Activated CD4-positive, alpha-beta T cell treated with anti-CD3 and anti-CD28 coated beads for 36 hours (primary cell): ENCODE results near the gene UBAP2. TPM values are rescaled to one million over a fixed set of nuclear protein-coding genes. Genes with fewer than 3 reads are reported as not detected.
"Not testable (repeated sequence)": the region's sequence is repeated elsewhere in the genome, so short reads cannot be mapped to it uniquely, and the experiment has no call there.

Experiments used
- ATAC-seq: fragments of 200-7000 bp; cut with Tn5 transposase; one replicate; pipeline ENCODE4 v1.10.0; 2021; ENCODE audit warnings: mild to moderate bottlenecking, moderate library complexity
- CTCF ChIA-PET: fragments of 350-600 bp; sonication (Branson Sonifier 250); formaldehyde crosslinking; loops from one replicate; lab custom pipeline; 2021; ENCODE audit warnings: antibody characterized with exemption; lab: Charles Lee
- POLR2A ChIA-PET: fragments of 350-600 bp; sonication (Branson Sonifier 250); formaldehyde crosslinking; loops from one replicate; lab custom pipeline; 2021; ENCODE audit warnings: antibody characterized with exemption, inconsistent platforms; lab: Charles Lee
- DNase-seq: peaks from one replicate; pipeline ENCODE4 v3.0.0-alpha.2; 2020
- H3K27ac Mint-ChIP-seq: one replicate; pipeline ENCODE4 v1.8.0; 2021; ENCODE audit warnings: mixed read lengths
- H3K27me3 Mint-ChIP-seq: one replicate; pipeline ENCODE4 v1.8.0; 2021; ENCODE audit warnings: mixed read lengths
- H3K36me3 Mint-ChIP-seq: one replicate; pipeline ENCODE4 v1.8.0; 2021; ENCODE audit warnings: low read depth, mixed read lengths
- H3K4me1 Mint-ChIP-seq: one replicate; pipeline ENCODE4 v1.8.0; 2021; ENCODE audit warnings: mixed read lengths
- H3K4me3 Mint-ChIP-seq: one replicate; pipeline ENCODE4 v1.8.0; 2021; ENCODE audit warnings: mild to moderate bottlenecking, moderate library complexity, mixed read lengths
- H3K9me3 Mint-ChIP-seq: one replicate; pipeline ENCODE4 v1.8.0; 2021; ENCODE audit warnings: low read depth, mixed read lengths
- intact Hi-C, 2 experiments: fragments of 100-400 bp; cut with DNase I in 1 of 2; cut with micrococcal nuclease in 1 of 2; formaldehyde crosslinking; loops; one replicate each; pipeline versions ENCODE4 v1.14.2 to v1.15.1; 2022 to 2024; cut with DNase I, micrococcal nuclease
- total RNA-seq, 2 experiments: library from RNA; stranded (reverse); gene quantifications; one replicate each; pipeline ENCODE4 v1.2.3, GENCODE V29; 2021

UBAP2 gene
- total RNA-seq, 2 experiments from 2014 or later: 42.7 to 50.8 TPM

GRCh38 chr9:34027845-34028574, 20.7 kb downstream of the UBAP2 start:
- ChIA-PET CTCF (interaction anchor here (0.8 kb wide), 1 partner anchor 59 kb away, joined by 3 read pairs; no protein-coding TSS in a partner anchor), POLR2A (interaction anchor here (0.7 kb wide), 1 partner anchor 16 kb away, joined by 8 read pairs; no protein-coding TSS in a partner anchor)
- H3K27ac Mint-ChIP-seq: no peak overlapping the region
- no peak overlapping the region for H3K4me3 Mint-ChIP-seq
- ATAC-seq (no peak), DNase-seq (no peak)
- H3K9me3 Mint-ChIP-seq: no peaks in the 10 kb centered on the region
- intact Hi-C loops: no loop called here
- peaks cover 5% of the 10 kb centered on the region for H3K4me1 Mint-ChIP-seq
- H3K36me3 Mint-ChIP-seq: peaks cover 9% of the 10 kb centered on the region
- no peaks in the 10 kb centered on the region for H3K27me3 Mint-ChIP-seq

GRCh38 chr9:34025811-34026210, 22.9 kb downstream of the UBAP2 start:
- Mint-ChIP-seq H3K36me3 (peaks cover 5% of the 10 kb centered on the region), H3K27me3 (no peaks in the 10 kb centered on the region), H3K4me3 (no peak overlapping the region), H3K4me1 (peaks cover 6% of the 10 kb centered on the region), H3K27ac (no peak overlapping the region), H3K9me3 (no peaks in the 10 kb centered on the region)
- CTCF ChIA-PET: interaction anchor here (1.0 to 2.0 kb wide), 2 partner anchors 48 to 212 kb away, joined by 3 to 6 read pairs; no protein-coding TSS in a partner anchor
- ATAC-seq (no peak), DNase-seq (no peak)
- POLR2A ChIA-PET: no interaction called here
- intact Hi-C loops: no loop called here

- Mint-ChIP-seq H3K4me3 (no peak overlapping the region), H3K4me1 (peaks cover 6% of the 10 kb centered on the region), H3K9me3 (no peaks in the 10 kb centered on the region), H3K27me3 (no peaks in the 10 kb centered on the region), H3K36me3 (peaks cover 5% of the 10 kb centered on the region), H3K27ac (no peak overlapping the region)
- ChIA-PET POLR2A (interaction anchor here (0.6 kb wide), 1 partner anchor 114 kb away, joined by 5 read pairs; no protein-coding TSS in a partner anchor), CTCF (interaction anchor here (0.8 to 2.0 kb wide), 2 partner anchors 49 to 484 kb away, joined by 4 to 6 read pairs; no protein-coding TSS in a partner anchor)
- no peak for DNase-seq
- ATAC-seq: no peak
- intact Hi-C loops: no loop called here
These were observed 23.6 kb downstream of the UBAP2 start for GRCh38 chr9:34025062-34025461.

GRCh38 chr9:34024476-34024875, 24.2 kb downstream of the UBAP2 start:
- H3K36me3 Mint-ChIP-seq, ATAC-seq, CTCF ChIA-PET, H3K4me1 Mint-ChIP-seq, H3K9me3 Mint-ChIP-seq, intact Hi-C loops, H3K27ac Mint-ChIP-seq, H3K27me3 Mint-ChIP-seq, POLR2A ChIA-PET, H3K4me3 Mint-ChIP-seq, DNase-seq: not testable (repeated sequence)

GRCh38 chr9:34016149-34016548, 32.5 kb downstream of the UBAP2 start:
- CTCF ChIA-PET: interaction anchor here (1.0 kb wide), 1 partner anchor 55 kb away, joined by 3 read pairs; no protein-coding TSS in a partner anchor
- peaks cover 15% of the 10 kb centered on the region for H3K36me3 Mint-ChIP-seq

GRCh38 chr9:34010979-34011378, 37.7 kb downstream of the UBAP2 start:
- H3K9me3 Mint-ChIP-seq: no peaks in the 10 kb centered on the region
- ChIA-PET POLR2A (no interaction called here), CTCF (interaction anchor here (0.6 to 0.9 kb wide), 2 partner anchors 62 to 218 kb away, joined by 4 to 5 read pairs; no protein-coding TSS in a partner anchor)
- intact Hi-C loops: loop anchor here (2.0 to 10.0 kb wide), 2 partner anchors 64 kb away; no protein-coding TSS in a partner anchor
- peaks cover 25% of the 10 kb centered on the region for H3K36me3 Mint-ChIP-seq
- DNase-seq (no peak), ATAC-seq (no peak)
- no peak overlapping the region for H3K4me3 Mint-ChIP-seq
- no peak overlapping the region for H3K27ac Mint-ChIP-seq
- H3K27me3 Mint-ChIP-seq: no peaks in the 10 kb centered on the region
- no peaks in the 10 kb centered on the region for H3K4me1 Mint-ChIP-seq

More at GRCh38 chr9:34016149-34016548, 32.5 kb downstream of the UBAP2 start:
- Mint-ChIP-seq H3K27me3 (no peaks in the 10 kb centered on the region), H3K4me1 (no peaks in the 10 kb centered on the region), H3K27ac (no peak overlapping the region), H3K9me3 (no peaks in the 10 kb centered on the region), H3K4me3 (no peak overlapping the region)
- DNase-seq (no peak), ATAC-seq (no peak)
- POLR2A ChIA-PET: no interaction called here
- intact Hi-C loops: loop anchor here in 1 of 2 experiments (10.0 kb wide), 1 partner anchor 59 kb away; no protein-coding TSS in a partner anchor

- DNase-seq (no peak), ATAC-seq (no peak)
- Mint-ChIP-seq H3K36me3 (peaks cover 19% of the 10 kb centered on the region), H3K9me3 (no peaks in the 10 kb centered on the region), H3K27ac (no peak overlapping the region), H3K4me3 (no peak overlapping the region), H3K4me1 (no peaks in the 10 kb centered on the region), H3K27me3 (no peaks in the 10 kb centered on the region)
- ChIA-PET CTCF (interaction anchor here (1.2 kb wide), 1 partner anchor 69 kb away, joined by 3 read pairs; no protein-coding TSS in a partner anchor), POLR2A (no interaction called here)
- intact Hi-C loops: no loop called here
These were observed 46.7 kb downstream of the UBAP2 start for GRCh38 chr9:34001951-34002350.

- Mint-ChIP-seq H3K4me3 (no peak overlapping the region), H3K27me3 (no peaks in the 10 kb centered on the region), H3K27ac (no peak overlapping the region), H3K4me1 (no peaks in the 10 kb centered on the region), H3K36me3 (peaks cover 22% of the 10 kb centered on the region), H3K9me3 (no peaks in the 10 kb centered on the region)
- ChIA-PET CTCF (no interaction called here), POLR2A (no interaction called here)
- ATAC-seq (no peak), DNase-seq (no peak)
- intact Hi-C loops: no loop called here
These were observed 47.4 kb downstream of the UBAP2 start for GRCh38 chr9:34001298-34001697.

- intact Hi-C loops: no loop called here
- ChIA-PET CTCF (no interaction called here), POLR2A (no interaction called here)
- DNase-seq (no peak), ATAC-seq (no peak)
- H3K27me3 Mint-ChIP-seq: no peaks in the 10 kb centered on the region
- no peaks in the 10 kb centered on the region for H3K4me1 Mint-ChIP-seq
- no peaks in the 10 kb centered on the region for H3K9me3 Mint-ChIP-seq
- H3K27ac Mint-ChIP-seq: no peak overlapping the region
- H3K4me3 Mint-ChIP-seq: no peak overlapping the region
- H3K36me3 Mint-ChIP-seq: peaks cover 31% of the 10 kb centered on the region
These were observed 53.2 kb downstream of the UBAP2 start for GRCh38 chr9:33995449-33995848.

GRCh38 chr9:33993104-33993503, 55.6 kb downstream of the UBAP2 start:
- Mint-ChIP-seq H3K36me3 (peaks cover 36% of the 10 kb centered on the region), H3K9me3 (no peaks in the 10 kb centered on the region), H3K4me1 (peaks cover 16% of the 10 kb centered on the region), H3K27me3 (no peaks in the 10 kb centered on the region), H3K27ac (no peak overlapping the region), H3K4me3 (no peak overlapping the region)
- ChIA-PET POLR2A (no interaction called here), CTCF (no interaction called here)
- intact Hi-C loops: no loop called here
- no peak for ATAC-seq
- DNase-seq: no peak

GRCh38 chr9:33992632-33993031, 56.1 kb downstream of the UBAP2 start:
- CTCF ChIA-PET: no interaction called here
- Mint-ChIP-seq H3K36me3 (peaks cover 34% of the 10 kb centered on the region), H3K9me3 (no peaks in the 10 kb centered on the region), H3K27me3 (no peaks in the 10 kb centered on the region), H3K4me3 (no peak overlapping the region), H3K4me1 (peaks cover 16% of the 10 kb centered on the region), H3K27ac (no peak overlapping the region)
- POLR2A ChIA-PET: no interaction called here
- intact Hi-C loops: no loop called here
- ATAC-seq: no peak
- DNase-seq: no peak
